Measurements from ENCODE around the gene ZNF84. TPM values are rescaled to one million over a fixed set of nuclear protein-coding genes. Genes with fewer than 3 reads are reported as not detected.
A peak's percentile ranks its signal among the peaks of the same experiment; 100 is the strongest.

Gene ZNF84
- total and polyA plus RNA-seq, 9 of the 15 experiments (the other 6 are each of a cell fraction or from before 2014, with no cell fraction given) = 8.8 to 24.3 (median 12.1) TPM

DNA sequence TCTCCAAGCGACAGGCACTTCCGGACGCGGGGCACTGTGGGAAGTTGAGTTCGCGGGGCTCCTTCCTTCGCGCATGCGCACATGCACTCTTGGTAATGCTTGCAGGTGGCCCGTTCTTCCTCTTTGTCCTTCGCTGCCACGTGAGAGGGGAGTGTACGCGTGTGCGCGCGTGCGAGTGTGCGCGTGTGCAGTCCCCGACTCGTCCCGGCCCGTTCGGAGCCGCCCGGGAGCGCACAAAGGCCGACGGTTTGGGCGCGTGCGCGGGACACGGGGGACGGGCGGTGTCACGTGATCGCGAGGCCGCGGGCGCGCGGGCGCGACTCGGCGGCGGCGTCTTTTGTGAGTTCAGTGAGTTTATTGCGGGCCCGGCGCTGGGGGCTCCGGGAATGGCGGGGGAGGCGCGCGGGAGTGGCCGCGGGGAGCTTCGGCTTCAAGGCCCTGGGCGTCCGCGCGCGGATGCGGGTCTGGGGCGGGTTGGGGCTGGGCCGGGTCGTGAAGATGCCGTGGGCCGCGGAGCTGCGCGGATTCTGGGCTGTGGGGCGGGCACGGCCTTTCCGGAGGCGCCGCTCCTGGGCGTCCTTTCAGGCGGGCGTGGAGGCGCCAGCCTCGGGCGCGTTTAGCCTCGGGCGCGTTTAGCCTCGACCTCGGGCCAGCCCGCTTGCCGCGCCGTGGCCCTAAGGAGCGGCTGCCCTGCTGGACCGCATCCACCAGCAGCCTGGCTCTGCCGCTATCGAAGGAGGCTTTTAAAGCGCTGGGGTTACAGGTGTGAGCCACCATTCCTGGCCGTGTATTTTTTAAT, at the start of gene ZNF84 (continued):
- TF ChIP-seq ZNF639 (CRISPR knock-in tag; conservative IDR thresholded peaks at IDR 0.05 in 1 of 2, IDR thresholded peaks at IDR 0.05 in 1 of 2) = peak in 1 of 2 experiments; percentile 82; a peak in 2 of 4 replicates
- TF ChIP-seq SETDB1 (IDR thresholded peaks at IDR 0.05; ENCODE audit: low read length) = no peak
- peak; percentile 82 for TF ChIP-seq CCNT2 (IDR thresholded peaks at IDR 0.05; ENCODE audit: borderline replicate concordance, extremely low read depth, insufficient read length, low read depth, low read length)
- TF ChIP-seq TEAD2 (tag; IDR thresholded peaks at IDR 0.05) = no peak
- TF ChIP-seq FOXK2 (conservative IDR thresholded peaks at IDR 0.05 in 1 of 2, IDR thresholded peaks at IDR 0.05 in 1 of 2; ENCODE audit: low read depth in 2 of 2) = peak in 1 of 2 experiments; percentile 52; a peak in 2 of 4 replicates
- peak; percentile 51 for TF ChIP-seq POLR2B (IDR thresholded peaks at IDR 0.05; ENCODE audit: low read depth, partially characterized antibody)
- no peak for TF ChIP-seq NUFIP1 (IDR thresholded peaks at IDR 0.05; ENCODE audit: partially characterized antibody)
- peak; percentile 80; the same call in 1 of the 2 replicates for TF ChIP-seq E2F3 (CRISPR knock-in tag; IDR thresholded peaks at IDR 0.05)
- TF ChIP-seq ZBTB40 (IDR thresholded peaks at IDR 0.05) = peak; percentile 93
- TF ChIP-seq ZBTB40 (CRISPR knock-in tag; IDR thresholded peaks at IDR 0.05) = no peak
- peak; percentile 60 to 69; a peak in 3 of 4 replicates for TF ChIP-seq SIX5 (IDR thresholded peaks at IDR 0.05; ENCODE audit: borderline replicate concordance in 1 of 2, insufficient read depth in 1 of 2, low read depth in 1 of 2, low read length in 2 of 2)
- TF ChIP-seq SRSF9 (IDR thresholded peaks at IDR 0.05; ENCODE audit: borderline replicate concordance, low read depth, low read length) = no peak
- no peak for TF ChIP-seq ZFP30 (CRISPR knock-in tag; IDR thresholded peaks at IDR 0.05; ENCODE audit: borderline replicate concordance)
- TF ChIP-seq SIN3A (IDR thresholded peaks at IDR 0.05; ENCODE audit: borderline replicate concordance in 2 of 2, control insufficient read depth in 1 of 2, low read depth in 2 of 2, low read length in 2 of 2) = peak; percentile 34; a peak in 1 of 4 replicates

Measured in K562 (cell line).